ENCODE results near the gene SEC14L3.

SEC14L3 gene

DNA sequence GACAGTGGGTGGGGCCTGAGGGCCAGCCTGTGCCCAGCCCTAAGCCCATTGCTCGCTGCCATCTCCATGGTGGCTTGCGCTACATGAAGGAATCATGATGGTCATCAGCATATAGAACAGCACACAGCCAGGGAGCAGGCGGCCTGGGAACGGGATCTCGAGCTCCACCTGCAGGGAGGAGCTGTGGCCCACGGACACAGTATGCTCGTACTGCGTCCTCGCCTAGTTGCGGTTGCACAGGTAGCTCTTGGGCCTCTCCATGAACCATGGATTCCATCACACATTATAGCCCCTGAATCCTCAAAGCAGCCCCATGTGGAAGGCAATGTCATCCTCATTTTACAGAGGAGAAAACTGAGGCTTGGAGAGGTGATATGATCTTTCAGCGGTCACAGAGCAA lies 18.6 kb upstream of the SEC14L3 start:
- DNase-seq (ENCODE audit: low read depth), result no peak
- TF ChIP-seq, protein P1, sequence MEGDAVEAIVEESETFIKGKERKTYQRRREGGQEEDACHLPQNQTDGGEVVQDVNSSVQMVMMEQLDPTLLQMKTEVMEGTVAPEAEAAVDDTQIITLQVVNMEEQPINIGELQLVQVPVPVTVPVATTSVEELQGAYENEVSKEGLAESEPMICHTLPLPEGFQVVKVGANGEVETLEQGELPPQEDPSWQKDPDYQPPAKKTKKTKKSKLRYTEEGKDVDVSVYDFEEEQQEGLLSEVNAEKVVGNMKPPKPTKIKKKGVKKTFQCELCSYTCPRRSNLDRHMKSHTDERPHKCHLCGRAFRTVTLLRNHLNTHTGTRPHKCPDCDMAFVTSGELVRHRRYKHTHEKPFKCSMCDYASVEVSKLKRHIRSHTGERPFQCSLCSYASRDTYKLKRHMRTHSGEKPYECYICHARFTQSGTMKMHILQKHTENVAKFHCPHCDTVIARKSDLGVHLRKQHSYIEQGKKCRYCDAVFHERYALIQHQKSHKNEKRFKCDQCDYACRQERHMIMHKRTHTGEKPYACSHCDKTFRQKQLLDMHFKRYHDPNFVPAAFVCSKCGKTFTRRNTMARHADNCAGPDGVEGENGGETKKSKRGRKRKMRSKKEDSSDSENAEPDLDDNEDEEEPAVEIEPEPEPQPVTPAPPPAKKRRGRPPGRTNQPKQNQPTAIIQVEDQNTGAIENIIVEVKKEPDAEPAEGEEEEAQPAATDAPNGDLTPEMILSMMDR (IDR thresholded peaks at IDR 0.05; ENCODE audit: control insufficient read depth, extremely low read depth, insufficient read depth), result peak; percentile 38
- H3K4me3 ChIP-seq (ENCODE audit: low read depth, low read length), result no peak overlapping the region

DNA sequence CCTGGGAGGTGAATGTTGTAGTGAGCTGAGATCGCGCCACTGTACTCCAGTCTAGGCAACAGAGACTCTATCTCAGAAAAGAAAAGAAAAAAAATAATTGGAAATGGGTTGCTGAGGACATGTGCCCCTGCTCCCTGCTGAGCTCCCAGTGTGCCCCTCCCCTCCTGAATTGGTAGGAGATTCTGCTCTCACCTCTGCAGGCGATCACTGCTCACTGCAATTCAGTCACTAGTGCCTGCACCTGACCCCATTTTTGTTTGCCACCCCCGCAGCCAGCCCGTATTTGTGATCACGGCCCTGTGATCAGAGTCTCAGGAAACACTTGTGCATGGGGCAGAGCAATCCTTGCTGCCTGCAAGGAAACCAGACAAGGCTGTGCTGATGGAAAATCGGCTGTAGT lies 16.3 kb upstream of the SEC14L3 start:
- DNase-seq (ENCODE audit: low read depth), result no peak
- TF ChIP-seq, protein P1 (IDR thresholded peaks at IDR 0.05; ENCODE audit: control insufficient read depth, extremely low read depth, insufficient read depth), result no peak
- no peak overlapping the region for H3K4me3 ChIP-seq (ENCODE audit: low read depth, low read length)

DNA sequence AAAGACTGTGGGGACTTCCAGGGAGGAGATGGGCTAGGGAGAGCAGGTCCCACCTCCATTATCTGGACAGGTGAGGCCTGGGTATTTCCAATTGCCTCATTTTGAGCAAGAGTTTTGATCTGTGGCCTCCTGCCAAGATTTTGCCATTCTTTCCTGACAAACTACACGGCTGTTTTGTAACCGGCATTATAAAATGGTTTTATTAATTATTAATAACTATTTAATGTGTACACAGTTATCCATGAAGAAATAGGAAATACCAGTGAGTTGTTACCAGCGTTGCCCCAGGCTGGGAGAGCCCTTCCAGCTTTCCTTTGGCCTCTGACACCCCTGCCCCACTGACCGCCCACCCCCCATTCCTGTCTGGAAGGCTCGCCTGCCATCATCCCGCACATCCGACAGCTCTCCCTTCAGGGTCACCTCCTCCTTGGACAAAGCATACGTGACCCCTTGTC lies 14.9 kb upstream of the SEC14L3 start:
- DNase-seq (ENCODE audit: low read depth), result no peak
- H3K4me3 ChIP-seq (ENCODE audit: low read depth, low read length), result no peak overlapping the region
- TF ChIP-seq, protein P1 (IDR thresholded peaks at IDR 0.05; ENCODE audit: control insufficient read depth, extremely low read depth, insufficient read depth), result no peak

DNA sequence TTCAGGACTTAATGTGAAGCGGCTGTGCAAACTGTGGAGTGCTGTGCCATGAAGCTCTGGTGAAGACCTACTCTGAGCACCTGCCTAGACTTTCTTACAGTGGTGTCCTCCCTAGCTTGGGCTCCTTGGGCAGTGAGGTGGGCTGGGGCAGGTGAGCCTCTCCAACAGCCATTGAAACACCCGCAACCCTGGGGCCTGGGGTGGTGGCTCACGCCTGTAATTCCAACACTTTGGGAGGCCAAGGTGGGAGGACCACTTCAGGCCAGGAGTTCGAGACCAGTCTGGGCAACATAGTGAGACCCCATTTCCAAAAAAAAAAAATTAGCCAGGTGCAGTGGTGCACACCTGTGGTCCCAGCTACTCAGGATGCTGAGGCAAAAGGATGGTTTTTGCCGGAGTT lies 14.3 kb upstream of the SEC14L3 start:
- H3K4me3 ChIP-seq (ENCODE audit: low read depth, low read length), result no peak overlapping the region
- DNase-seq (ENCODE audit: low read depth), result no peak
- TF ChIP-seq, protein P1 (IDR thresholded peaks at IDR 0.05; ENCODE audit: control insufficient read depth, extremely low read depth, insufficient read depth), result no peak

DNA sequence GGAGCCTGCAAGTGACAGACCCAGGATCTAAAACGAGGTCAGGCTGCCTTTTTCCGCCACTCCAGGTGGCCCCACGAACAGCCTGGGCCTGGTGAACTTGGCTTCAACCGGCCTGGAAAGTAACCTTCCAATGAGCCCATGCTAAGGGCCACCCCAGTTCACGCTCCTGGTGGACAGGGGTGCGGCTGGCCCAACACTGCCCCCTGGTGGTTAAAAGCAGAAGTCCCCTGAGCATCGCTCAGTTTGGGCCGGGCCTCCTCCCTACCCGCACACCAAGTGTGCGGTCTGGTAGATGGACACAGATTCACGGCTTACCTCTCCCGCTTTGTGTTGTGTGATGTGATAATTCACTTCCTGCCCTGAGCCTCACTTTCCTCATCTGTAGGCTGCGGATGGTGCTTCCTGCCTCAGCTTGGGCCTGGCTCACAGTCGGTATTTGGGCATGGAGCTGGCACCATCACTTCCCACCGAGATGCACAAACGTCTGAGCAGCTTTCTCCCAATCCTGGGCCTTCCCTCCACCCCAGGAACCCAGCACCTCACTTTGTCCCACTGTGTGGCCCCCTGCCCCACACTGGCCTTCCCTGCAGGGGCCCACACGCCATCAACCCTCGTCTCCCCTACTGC lies 13.7 kb upstream of the SEC14L3 start:
- TF ChIP-seq, protein P1 (IDR thresholded peaks at IDR 0.05; ENCODE audit: control insufficient read depth, extremely low read depth, insufficient read depth), result peak; percentile 85

DNA sequence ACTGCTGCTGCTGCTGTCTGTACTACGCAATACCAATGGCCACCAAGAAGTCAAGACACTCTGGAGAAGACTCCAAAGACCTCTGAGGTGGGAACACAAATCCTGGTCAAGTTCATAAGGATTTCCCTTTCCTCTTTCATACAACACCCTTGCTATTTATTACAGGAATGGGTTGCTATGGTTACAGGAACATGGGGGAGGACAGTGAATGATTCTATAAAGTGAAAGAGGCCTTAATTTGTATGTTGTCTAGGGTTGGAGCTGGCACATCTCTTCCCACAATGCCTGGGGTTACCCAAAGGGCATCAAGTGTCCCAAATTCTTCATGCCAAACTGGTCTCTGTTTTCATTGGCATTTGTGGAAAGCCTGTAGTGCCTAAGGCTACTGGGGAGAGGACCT lies 11.4 kb upstream of the SEC14L3 start:
- no peak for DNase-seq (ENCODE audit: low read depth)
- H3K4me3 ChIP-seq (ENCODE audit: low read depth, low read length), result no peak overlapping the region
- TF ChIP-seq, protein P1 (IDR thresholded peaks at IDR 0.05; ENCODE audit: control insufficient read depth, extremely low read depth, insufficient read depth), result no peak

More for the DNA sequence above, 13.7 kb upstream of the SEC14L3 start:
- H3K4me3 ChIP-seq (ENCODE audit: low read depth, low read length), result no peak overlapping the region
- no peak for DNase-seq (ENCODE audit: low read depth)

DNA sequence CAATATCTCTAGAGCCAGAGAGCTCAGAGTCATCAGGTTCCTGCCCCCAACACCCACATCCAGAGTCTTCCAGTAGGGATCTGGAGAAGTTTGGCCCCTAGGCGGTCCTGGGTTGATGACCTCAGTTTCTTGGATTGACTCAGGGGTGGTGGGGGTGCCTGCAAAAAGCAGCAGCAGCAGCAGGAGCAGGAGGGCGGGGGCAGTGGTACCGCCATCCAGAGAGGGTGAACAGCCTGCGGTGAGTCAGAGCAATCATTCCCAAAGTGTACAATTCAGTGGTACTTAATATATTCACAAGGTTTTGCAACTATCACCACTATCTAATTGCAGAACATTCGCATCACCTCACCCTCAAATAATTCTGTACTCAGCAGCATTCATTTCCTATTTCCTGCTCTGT lies 9.9 kb upstream of the SEC14L3 start:
- TF ChIP-seq, protein P1 (IDR thresholded peaks at IDR 0.05; ENCODE audit: control insufficient read depth, extremely low read depth, insufficient read depth), result no peak
- no peak for DNase-seq (ENCODE audit: low read depth)
- no peak overlapping the region for H3K4me3 ChIP-seq (ENCODE audit: low read depth, low read length)

Measured in LNCaP clone FGC (cell line).